Mesothelial cell of epicardium (in vitro differentiated cells): ENCODE results near the gene PDE7B. TPM values are rescaled to one million over a fixed set of nuclear protein-coding genes. Genes with fewer than 3 reads are reported as not detected.
A peak's percentile ranks its signal among the peaks of the same experiment; 100 is the strongest.

ENCODE experiments used
- DNase-seq, 2 experiments: peaks; one replicate each; pipeline ENCODE4 v3.0.0; 2021; ENCODE audit warnings: low spot score in 2 of 2; ENCODE audit not compliant: unreplicated experiment in 2 of 2
- H3K27ac Mint-ChIP-seq: 2 replicates; pipeline ENCODE4 v1.8.0; 2021; ENCODE audit warnings: mixed read lengths
- H3K27me3 Mint-ChIP-seq: 2 replicates; pipeline ENCODE4 v1.8.0; 2021; ENCODE audit warnings: low read depth, mixed read lengths
- H3K36me3 Mint-ChIP-seq: 2 replicates; pipeline ENCODE4 v1.8.0; 2021; ENCODE audit warnings: mixed read lengths
- H3K4me1 Mint-ChIP-seq: 2 replicates; pipeline ENCODE4 v1.8.0; 2021; ENCODE audit warnings: mixed read lengths
- H3K4me3 Mint-ChIP-seq: 2 replicates; pipeline ENCODE4 v1.8.0; 2021; ENCODE audit warnings: mild to moderate bottlenecking, moderate library complexity, mixed read lengths
- H3K9me3 Mint-ChIP-seq: 2 replicates; pipeline ENCODE4 v1.8.0; 2021; ENCODE audit warnings: mixed read lengths
- total RNA-seq: library from RNA; stranded (reverse); gene quantifications from 3 replicates; pipeline ENCODE4 v1.2.1, GENCODE V29; 2021
- TF ChIP-seq, protein P1 (sequence below): fragments of 200-600 bp; sonication (generic); IDR thresholded peaks from one replicate; pipeline ENCODE4 v1.5.0; 2021; ENCODE audit warnings: antibody characterized with exemption; ENCODE audit not compliant: unreplicated experiment

The PDE7B gene
- total RNA-seq, 1 donor from 2014 or later: 18.2 TPM

DNA sequence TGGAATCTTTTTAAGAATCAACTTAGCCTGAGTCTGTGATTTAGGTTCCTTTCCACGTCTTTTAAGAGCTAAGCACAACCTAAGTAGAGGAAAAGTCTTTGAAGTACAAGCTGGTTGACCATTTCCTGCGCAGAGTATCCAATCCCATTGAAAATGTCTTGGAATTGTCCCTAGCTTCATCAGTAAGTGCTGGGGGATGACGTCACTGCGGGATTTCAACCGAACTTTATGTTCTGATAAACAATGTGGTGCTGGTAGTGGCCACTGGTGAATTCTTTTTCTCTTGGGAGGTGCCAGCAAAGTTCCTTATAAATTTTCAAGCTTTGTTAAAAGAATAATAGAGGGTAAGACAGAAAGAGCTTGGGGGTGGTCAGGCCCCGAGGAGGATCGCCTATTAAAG, 69.2 kb downstream of the PDE7B start:
- Mint-ChIP-seq H3K36me3 (peaks cover 5% of the 10 kb centered on the region), H3K4me1 (peaks cover 14% of the 10 kb centered on the region), H3K27me3 (no peaks in the 10 kb centered on the region), H3K4me3 (no peak overlapping the region), H3K27ac (no peak overlapping the region), H3K9me3 (peaks cover 9% of the 10 kb centered on the region)
- TF ChIP-seq, protein P1, sequence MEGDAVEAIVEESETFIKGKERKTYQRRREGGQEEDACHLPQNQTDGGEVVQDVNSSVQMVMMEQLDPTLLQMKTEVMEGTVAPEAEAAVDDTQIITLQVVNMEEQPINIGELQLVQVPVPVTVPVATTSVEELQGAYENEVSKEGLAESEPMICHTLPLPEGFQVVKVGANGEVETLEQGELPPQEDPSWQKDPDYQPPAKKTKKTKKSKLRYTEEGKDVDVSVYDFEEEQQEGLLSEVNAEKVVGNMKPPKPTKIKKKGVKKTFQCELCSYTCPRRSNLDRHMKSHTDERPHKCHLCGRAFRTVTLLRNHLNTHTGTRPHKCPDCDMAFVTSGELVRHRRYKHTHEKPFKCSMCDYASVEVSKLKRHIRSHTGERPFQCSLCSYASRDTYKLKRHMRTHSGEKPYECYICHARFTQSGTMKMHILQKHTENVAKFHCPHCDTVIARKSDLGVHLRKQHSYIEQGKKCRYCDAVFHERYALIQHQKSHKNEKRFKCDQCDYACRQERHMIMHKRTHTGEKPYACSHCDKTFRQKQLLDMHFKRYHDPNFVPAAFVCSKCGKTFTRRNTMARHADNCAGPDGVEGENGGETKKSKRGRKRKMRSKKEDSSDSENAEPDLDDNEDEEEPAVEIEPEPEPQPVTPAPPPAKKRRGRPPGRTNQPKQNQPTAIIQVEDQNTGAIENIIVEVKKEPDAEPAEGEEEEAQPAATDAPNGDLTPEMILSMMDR: no peak
- DNase-seq: no peak

DNA sequence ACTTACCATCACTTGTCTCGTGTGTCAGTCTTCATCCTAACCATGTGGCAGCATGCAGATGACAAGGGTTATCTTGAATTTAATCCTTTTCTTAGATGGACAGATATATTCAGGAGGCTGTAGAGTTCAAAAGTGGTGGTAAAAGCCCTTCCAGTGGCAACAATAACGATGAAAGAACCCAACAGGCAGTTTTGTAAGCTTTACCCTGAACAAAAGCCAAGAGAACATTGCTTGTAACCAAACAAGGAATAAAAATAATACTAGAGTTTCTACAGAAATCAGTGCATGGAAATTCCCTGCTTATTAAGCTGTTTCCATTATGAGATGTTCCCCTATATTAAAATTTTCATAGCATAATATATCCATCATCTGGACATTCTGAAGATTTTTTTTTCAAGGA, 69.7 kb downstream of the PDE7B start:
- TF ChIP-seq, protein P1: no peak
- H3K27ac Mint-ChIP-seq: no peak overlapping the region
- no peak for DNase-seq
- peaks cover 14% of the 10 kb centered on the region for H3K4me1 Mint-ChIP-seq
- H3K36me3 Mint-ChIP-seq: peaks cover 5% of the 10 kb centered on the region
- no peak overlapping the region for H3K4me3 Mint-ChIP-seq
- H3K27me3 Mint-ChIP-seq: no peaks in the 10 kb centered on the region
- H3K9me3 Mint-ChIP-seq: peaks cover 9% of the 10 kb centered on the region

DNA sequence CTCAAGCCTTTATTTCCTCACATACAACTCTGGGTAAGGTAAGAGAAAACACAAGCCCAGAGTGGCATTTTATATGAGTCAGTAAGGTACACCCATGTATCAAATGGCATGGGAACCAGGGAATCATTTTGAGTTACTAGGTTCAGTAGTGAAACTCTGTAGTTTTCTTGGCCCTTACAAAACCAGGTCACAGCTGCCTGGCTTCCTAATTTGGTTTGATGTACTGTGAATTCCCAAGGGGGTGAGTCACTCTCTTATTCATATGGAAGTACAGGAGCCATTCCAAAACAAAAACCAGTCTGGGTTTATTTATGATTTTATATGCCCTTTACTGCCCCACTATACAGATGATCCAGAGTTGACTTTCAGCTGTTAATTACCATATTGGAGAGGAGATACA, 70.7 kb downstream of the PDE7B start:
- no peak for DNase-seq
- peaks cover 14% of the 10 kb centered on the region for H3K4me1 Mint-ChIP-seq
- peak overlapping the region; percentile 60 for H3K27ac Mint-ChIP-seq
- TF ChIP-seq, protein P1: no peak
- no peaks in the 10 kb centered on the region for H3K27me3 Mint-ChIP-seq
- H3K9me3 Mint-ChIP-seq: peaks cover 19% of the 10 kb centered on the region
- H3K36me3 Mint-ChIP-seq: peaks cover 10% of the 10 kb centered on the region
- H3K4me3 Mint-ChIP-seq: no peak overlapping the region

DNA sequence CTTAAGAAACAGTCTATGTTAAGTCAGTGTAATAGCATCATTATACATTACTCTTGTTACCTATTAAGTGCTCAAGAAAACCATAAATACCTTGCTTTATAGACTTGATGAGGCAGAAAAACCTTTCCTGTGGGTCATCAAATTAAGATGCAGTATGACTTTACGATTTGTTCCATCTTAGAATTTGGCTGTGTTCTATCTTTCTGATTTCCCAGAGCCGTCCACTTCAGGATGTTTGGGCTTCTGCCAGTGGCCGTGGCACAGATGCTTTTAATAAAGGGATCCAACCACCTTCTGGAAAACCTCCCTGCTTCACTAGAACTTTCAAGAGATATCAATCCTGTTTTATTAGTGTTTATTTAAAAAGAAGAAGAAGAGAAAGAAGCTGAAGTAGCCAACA, 71.2 kb downstream of the PDE7B start:
- DNase-seq: no peak
- H3K4me1 Mint-ChIP-seq: peaks cover 14% of the 10 kb centered on the region
- H3K27ac Mint-ChIP-seq: peak overlapping the region; percentile 60
- peaks cover 6% of the 10 kb centered on the region for H3K36me3 Mint-ChIP-seq
- TF ChIP-seq, protein P1: no peak
- H3K9me3 Mint-ChIP-seq: peaks cover 20% of the 10 kb centered on the region
- no peak overlapping the region for H3K4me3 Mint-ChIP-seq
- no peaks in the 10 kb centered on the region for H3K27me3 Mint-ChIP-seq

DNA sequence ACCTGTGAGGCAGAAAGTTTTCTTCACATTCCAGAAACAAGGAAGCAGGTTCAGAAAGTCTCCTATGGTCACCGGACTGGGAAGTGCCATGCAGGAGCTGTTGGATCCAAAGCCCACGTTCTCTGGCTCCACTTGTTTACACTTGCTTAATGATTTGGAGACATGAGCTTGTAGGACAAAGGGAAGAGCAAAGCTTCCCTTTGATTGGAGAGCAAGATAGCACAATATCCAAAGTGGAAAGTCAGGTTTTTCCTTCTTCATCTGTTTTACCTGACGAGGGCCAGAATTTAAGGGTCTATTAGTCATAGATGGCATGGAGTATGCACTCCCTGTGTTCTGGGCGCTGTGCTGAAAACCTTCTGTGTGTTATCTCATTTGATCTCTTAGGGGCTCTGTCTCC, 81.2 kb downstream of the PDE7B start:
- DNase-seq: no peak
- Mint-ChIP-seq H3K9me3 (peaks cover 17% of the 10 kb centered on the region), H3K4me3 (no peak overlapping the region), H3K27me3 (no peaks in the 10 kb centered on the region), H3K4me1 (peaks cover 28% of the 10 kb centered on the region), H3K36me3 (peaks cover 8% of the 10 kb centered on the region), H3K27ac (peak overlapping the region; percentile 16)
- TF ChIP-seq, protein P1: no peak
